ENCODE data around the gene CCR4.
"Not testable (repeated sequence)": the region's sequence is repeated elsewhere in the genome, so short reads cannot be mapped to it uniquely, and the experiment has no call there.

- not testable (repeated sequence) for TF ChIP-seq CTCF (optimal IDR thresholded peaks at IDR 0.05 in 1 of 3, IDR thresholded peaks at IDR 0.05 in 1 of 3, conservative IDR thresholded peaks at IDR 0.05 in 1 of 3; ENCODE audit: extremely low read depth in 1 of 3, insufficient read depth in 2 of 3, low read length in 3 of 3); EZH2 (IDR thresholded peaks at IDR 0.05; ENCODE audit: low read length)
Measured at GRCh38 chr3:32966627-32967026, 15.2 kb downstream of the CCR4 start.

All from keratinocyte (primary cell).